ENCODE data around the gene DIRAS1. TPM values are rescaled to one million over a fixed set of nuclear protein-coding genes. Genes with fewer than 3 reads are reported as not detected.

DIRAS1 gene
- total and polyA plus RNA-seq, 2 of the 8 experiments (the other 6 are each of a cell fraction or from before 2014, with no cell fraction given): 20.2 to 22.3 TPM

DNA sequence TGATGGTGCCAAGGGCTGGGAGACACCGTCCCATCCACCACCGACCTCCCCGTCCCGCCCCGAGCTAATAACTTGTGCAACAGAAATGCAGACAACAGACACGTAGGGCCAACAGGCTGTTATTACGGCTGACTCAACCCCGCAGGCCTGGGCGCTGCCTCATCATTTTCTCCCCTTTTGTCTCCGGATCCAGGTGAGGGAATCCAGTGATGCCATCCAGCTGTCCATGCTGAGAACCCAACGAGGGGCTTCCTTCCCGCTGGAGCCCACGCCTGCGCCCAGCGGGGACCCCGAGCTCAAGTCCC, 6.4 kb upstream of the DIRAS1 start:
- no peak overlapping the region for H2BK15ac ChIP-seq (ENCODE audit: low read length)
- FAIRE-seq: no peak
- no peak overlapping the region for H4K91ac ChIP-seq (replicated peaks; ENCODE audit: insufficient read length, low read length)
- no peak overlapping the region for H3K27ac ChIP-seq (ENCODE audit: low read depth, low read length)
- CTCF ChIA-PET (ENCODE audit: partially characterized antibody): interaction anchor here (0.5 to 3.8 kb wide), 14 partner anchors 12 to 449 kb away, joined by 3 to 14 read pairs (median 3); partner anchors contain the start of gene SLC39A3
- no peak overlapping the region for H3K4me2 ChIP-seq (ENCODE audit: insufficient read depth in 1 of 2, low read depth in 2 of 2, low read length in 2 of 2)
- H3K79me2 ChIP-seq (ENCODE audit: control insufficient read depth in 1 of 2, insufficient read depth in 2 of 2, low read length in 2 of 2): no peaks in the 10 kb centered on the region
- H3K14ac ChIP-seq (ENCODE audit: insufficient read length): no peak overlapping the region
- no peak overlapping the region for H3K9ac ChIP-seq (replicated peaks in 1 of 4; ENCODE audit: extremely low read depth in 1 of 4, low read depth in 3 of 4, low read length in 3 of 4)
- no peak overlapping the region for H2BK120ac ChIP-seq (replicated peaks; ENCODE audit: low read depth, low read length)
- H3K79me1 ChIP-seq (ENCODE audit: low read depth, low read length): no peaks in the 10 kb centered on the region
- H2BK12ac ChIP-seq (ENCODE audit: low read depth, low read length): no peak overlapping the region
- H2AFZ ChIP-seq (ENCODE audit: low read length): no peak overlapping the region
- WGBS, 2 experiments (ENCODE audit: extremely low coverage in 1 of 2, insufficient coverage in 1 of 2, insufficient read length in 1 of 2, insufficient replicate concordance in 2 of 2, low coverage in 1 of 2, low lambda C conversion rate in 2 of 2, missing lambda C conversion rate in 1 of 2): 78% methylated on average over 16 of the region's 16 CpGs; no CpG with 5 or more reads in 1 of the 2 experiments
- no peak overlapping the region for H2BK5ac ChIP-seq (ENCODE audit: low read depth, low read length)
- no peak overlapping the region for H2BK20ac ChIP-seq (ENCODE audit: low read length)
- peaks cover 0 to under 1% (median 0%) of the 10 kb centered on the region in 4 experiments; a peak in 2 of 7 replicates for H3K27me3 ChIP-seq (replicated peaks in 1 of 4; ENCODE audit: control insufficient read depth in 3 of 4, extremely low read depth in 1 of 4, insufficient read depth in 3 of 4, low read length in 3 of 4)
- H4K8ac ChIP-seq (ENCODE audit: extremely low read depth, insufficient read depth, low read length): no peak overlapping the region
- no peak overlapping the region for H3K56ac ChIP-seq (replicated peaks; ENCODE audit: insufficient read length, low read depth, low read length)
- no peak overlapping the region for H2AK5ac ChIP-seq (ENCODE audit: low read depth, low read length)
- H4K20me1 ChIP-seq (replicated peaks in 1 of 2; ENCODE audit: control insufficient read depth in 1 of 2, insufficient read depth in 2 of 2, low read length in 2 of 2): peaks cover 0 to 2% of the 10 kb centered on the region in 2 experiments
- no peaks in the 10 kb centered on the region for H3K9me3 ChIP-seq (ENCODE audit: insufficient read depth in 2 of 2, low read depth in 1 of 2, low read length in 1 of 2)
- POLR2A ChIA-PET (ENCODE audit: partially characterized antibody): interaction anchor here (0.7 to 1.3 kb wide), 3 partner anchors 12 to 251 kb away, joined by 3 to 4 read pairs (median 3); no protein-coding TSS in a partner anchor
- H3K4me3 ChIP-seq (ENCODE audit: extremely low read depth in 1 of 4, insufficient read depth in 2 of 4, low read depth in 3 of 4, low read length in 4 of 4): no peak overlapping the region
- no peaks in the 10 kb centered on the region for H3K23me2 ChIP-seq (ENCODE audit: low read depth, low read length)
- H3K36me3 ChIP-seq (ENCODE audit: control insufficient read depth in 2 of 4, insufficient read depth in 4 of 4, low read length in 3 of 4): peaks cover 0 to 2% (median 0%) of the 10 kb centered on the region in 4 experiments; a peak in 1 of 8 replicates
- DNase-seq (ENCODE audit: low read depth in 1 of 2, low spot score in 2 of 2): no peak
- no peak overlapping the region for H4K5ac ChIP-seq (ENCODE audit: insufficient read length, low read depth, low read length)
- peaks cover 0 to 9% (median 0%) of the 10 kb centered on the region in 4 experiments; a peak in 1 of 7 replicates for H3K4me1 ChIP-seq (replicated peaks in 1 of 4; ENCODE audit: control insufficient read depth in 3 of 4, insufficient read depth in 4 of 4, low read length in 3 of 4)
- no peak overlapping the region for H3K18ac ChIP-seq (ENCODE audit: extremely low read depth, low read length)
- no peak overlapping the region for H3K4ac ChIP-seq (replicated peaks; ENCODE audit: insufficient read length, low read depth, low read length)
- H3K23ac ChIP-seq (ENCODE audit: insufficient read length): no peak overlapping the region
- TF ChIP-seq CBX8 (IDR thresholded peaks at IDR 0.05; ENCODE audit: borderline replicate concordance, low read depth, low read length) (no peak), SP4 (IDR thresholded peaks at IDR 0.05; ENCODE audit: low read length) (no peak), JUND (IDR thresholded peaks at IDR 0.05; ENCODE audit: low read length) (no peak), NRF1 (IDR thresholded peaks at IDR 0.05; ENCODE audit: low read depth, low read length) (no peak), SRF (IDR thresholded peaks at IDR 0.05; ENCODE audit: low read depth, low read length) (no peak), HDAC2 (IDR thresholded peaks at IDR 0.05; ENCODE audit: borderline replicate concordance in 1 of 2, low read depth in 2 of 2, low read length in 2 of 2) (no peak), HDAC6 (IDR thresholded peaks at IDR 0.05; ENCODE audit: low read depth, low read length) (no peak), RNF2 (IDR thresholded peaks at IDR 0.05; ENCODE audit: borderline replicate concordance, low read depth, low read length, missing control alignments, poor library complexity, severe bottlenecking) (no peak), JUN (IDR thresholded peaks at IDR 0.05; ENCODE audit: low read depth, low read length) (no peak), SP1 (IDR thresholded peaks at IDR 0.05; ENCODE audit: low read depth, low read length) (no peak), BRCA1 (IDR thresholded peaks at IDR 0.05; ENCODE audit: low read depth, low read length) (no peak), SUZ12 (IDR thresholded peaks at IDR 0.05; ENCODE audit: low read length) (no peak)

Data from H1 (cell line).